Eye (tissue), 1 donor: ENCODE results near the gene TANK.
A peak's percentile ranks its signal among the peaks of the same experiment; 100 is the strongest.
"Not testable (repeated sequence)": the region's sequence is repeated elsewhere in the genome, so short reads cannot be mapped to it uniquely, and the experiment has no call there.

Experiments
- DNase-seq: peaks from one replicate; pipeline ENCODE4 v3.0.0-alpha.2; 2015

TANK gene, protein sequence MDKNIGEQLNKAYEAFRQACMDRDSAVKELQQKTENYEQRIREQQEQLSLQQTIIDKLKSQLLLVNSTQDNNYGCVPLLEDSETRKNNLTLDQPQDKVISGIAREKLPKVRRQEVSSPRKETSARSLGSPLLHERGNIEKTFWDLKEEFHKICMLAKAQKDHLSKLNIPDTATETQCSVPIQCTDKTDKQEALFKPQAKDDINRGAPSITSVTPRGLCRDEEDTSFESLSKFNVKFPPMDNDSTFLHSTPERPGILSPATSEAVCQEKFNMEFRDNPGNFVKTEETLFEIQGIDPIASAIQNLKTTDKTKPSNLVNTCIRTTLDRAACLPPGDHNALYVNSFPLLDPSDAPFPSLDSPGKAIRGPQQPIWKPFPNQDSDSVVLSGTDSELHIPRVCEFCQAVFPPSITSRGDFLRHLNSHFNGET

DNA sequence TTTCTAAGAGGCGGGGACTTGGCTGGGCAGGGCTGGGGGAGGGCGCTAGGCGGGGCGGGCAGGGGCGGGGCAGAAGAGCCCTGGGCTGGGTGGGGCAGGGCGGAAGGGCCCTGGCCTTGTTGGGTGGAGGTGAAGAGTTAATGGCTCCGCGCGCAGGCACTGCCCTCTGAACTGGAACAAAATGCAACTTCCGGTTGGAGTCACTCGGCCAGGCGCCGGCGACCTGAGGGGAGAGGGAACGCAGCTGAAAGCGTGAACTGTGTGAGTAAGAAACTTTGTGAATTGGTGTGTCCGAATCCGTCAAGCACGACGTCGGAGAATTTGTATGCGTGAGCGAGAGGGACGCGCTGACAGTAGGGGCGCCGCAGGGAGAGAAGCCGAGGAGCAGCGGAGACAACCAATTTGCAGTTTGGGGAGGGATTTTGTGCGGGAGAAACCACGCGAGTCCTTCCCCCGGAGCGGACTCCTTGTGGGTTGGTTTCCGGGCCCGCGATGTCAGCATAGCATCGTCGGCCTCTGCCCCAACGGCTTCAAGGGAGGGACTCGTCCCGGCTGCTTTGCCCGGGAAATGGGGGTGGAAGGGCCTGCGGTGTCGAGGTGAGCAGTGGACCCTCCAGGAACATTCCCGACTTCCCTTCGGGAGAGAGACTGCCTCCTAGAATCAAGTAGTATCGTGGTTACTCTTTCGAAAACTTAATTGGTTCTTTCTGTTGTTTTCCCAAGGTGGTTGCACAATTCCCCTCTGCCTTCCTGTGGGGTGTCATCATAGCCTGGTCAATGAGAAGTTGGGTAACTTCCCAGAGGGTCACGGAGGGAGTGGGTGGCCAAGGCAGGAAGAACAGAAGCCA, at the start of gene TANK:
Gene TANK, plus strand, starts transcription at position 203 of the 848 bp plus-strand sequence. CDS start 19,235 bp downstream, outside the sequence.
- peak; percentile 93 for DNase-seq

DNA sequence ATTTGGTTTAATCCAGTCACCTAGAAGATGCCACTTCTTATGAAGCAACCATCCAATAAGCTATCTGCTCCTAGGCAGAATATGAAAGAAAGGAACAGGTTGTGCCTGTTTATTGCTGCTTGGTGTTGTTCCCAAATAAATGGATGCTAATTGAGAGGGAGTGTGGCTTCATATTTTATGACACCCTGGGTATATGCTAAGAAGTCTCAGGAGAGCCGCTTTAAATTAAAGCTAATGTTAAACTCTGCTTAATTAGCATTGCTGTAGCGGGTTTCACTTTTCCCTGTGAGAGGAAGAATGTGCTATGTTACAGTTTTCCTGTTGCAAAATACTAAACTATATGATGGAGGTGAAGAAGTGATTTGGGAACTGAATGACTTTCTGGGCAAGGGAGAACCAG, 48.7 kb upstream of the TANK start:
- DNase-seq: no peak

DNA sequence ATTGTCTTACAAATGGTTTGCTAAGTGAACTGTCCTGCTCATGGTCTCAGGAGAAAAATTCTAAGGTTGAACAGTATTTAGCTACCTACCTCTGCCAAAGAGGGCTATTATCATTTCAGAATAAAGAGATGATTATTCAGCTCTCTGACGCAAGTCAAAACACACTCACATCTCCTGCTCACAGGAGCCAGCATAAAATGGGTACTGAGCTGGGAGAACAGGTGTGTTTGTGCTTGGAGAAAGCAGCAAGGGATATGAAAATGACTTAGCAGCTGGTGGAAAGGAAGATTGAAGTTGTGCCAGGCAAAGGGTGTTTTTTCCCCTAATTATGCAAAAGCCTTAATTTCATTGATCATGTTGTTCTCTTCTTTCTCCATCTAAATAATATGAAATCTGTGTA, 47.3 kb upstream of the TANK start:
- DNase-seq: no peak

DNA sequence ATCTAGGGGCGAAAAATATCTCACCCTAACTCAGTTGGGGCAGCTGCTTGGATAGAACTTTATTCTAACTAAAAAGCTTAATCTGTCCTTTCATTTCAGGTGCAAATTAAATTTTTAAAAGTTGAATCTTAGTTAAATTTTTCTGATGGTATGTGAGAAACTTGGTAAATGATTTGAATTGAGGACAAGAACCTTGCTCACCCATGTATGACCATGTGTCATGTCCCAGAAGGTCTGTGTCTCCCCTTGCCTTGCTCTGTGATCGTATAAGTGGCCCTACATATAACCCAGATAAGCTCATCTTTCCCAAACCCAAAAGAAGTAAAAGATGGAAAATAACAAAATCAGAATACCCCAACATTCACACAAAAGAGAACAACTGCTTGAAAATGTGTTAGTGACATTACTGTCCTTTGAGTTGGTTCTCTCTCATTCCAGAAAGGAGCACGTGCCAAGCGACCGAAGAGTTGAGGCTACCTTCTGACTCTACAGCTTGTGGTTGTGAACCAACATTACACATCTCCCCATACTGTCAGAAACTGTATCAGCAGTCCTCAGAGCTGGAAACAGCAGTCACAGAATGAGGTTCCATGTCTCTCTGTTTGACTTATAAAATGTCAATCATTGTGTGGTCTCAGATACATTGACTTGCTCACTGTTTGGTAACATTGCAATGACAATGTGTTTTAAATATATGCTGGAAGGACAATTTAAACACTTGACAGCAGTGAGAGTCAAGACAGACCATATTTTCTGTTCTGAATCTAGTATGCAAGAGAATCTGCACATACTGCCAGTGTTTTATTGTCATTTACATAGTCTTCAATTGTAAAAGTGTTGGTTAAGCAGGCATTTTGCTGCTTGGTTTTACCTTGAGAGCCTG, 46.3 kb upstream of the TANK start:
- no peak for DNase-seq

DNA sequence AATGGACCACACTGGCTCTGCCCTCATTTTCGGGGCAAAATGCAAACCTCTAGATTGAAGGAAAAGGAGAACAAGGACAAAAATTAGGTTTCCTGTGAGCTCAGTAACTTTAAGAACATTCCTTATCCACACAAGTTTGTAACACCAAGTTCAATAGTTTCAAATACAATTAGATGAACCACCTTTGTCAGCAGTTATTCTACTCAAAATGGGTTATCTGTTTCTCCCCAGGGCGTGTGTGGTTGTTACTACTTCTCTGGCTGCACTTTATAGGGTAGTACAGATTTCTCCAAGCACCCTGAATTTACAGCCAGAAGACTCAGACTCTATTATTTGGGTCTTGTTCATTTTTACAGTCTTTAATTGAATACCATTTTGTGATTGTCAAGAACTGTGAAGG, 45.0 kb upstream of the TANK start:
- no peak for DNase-seq

DNA sequence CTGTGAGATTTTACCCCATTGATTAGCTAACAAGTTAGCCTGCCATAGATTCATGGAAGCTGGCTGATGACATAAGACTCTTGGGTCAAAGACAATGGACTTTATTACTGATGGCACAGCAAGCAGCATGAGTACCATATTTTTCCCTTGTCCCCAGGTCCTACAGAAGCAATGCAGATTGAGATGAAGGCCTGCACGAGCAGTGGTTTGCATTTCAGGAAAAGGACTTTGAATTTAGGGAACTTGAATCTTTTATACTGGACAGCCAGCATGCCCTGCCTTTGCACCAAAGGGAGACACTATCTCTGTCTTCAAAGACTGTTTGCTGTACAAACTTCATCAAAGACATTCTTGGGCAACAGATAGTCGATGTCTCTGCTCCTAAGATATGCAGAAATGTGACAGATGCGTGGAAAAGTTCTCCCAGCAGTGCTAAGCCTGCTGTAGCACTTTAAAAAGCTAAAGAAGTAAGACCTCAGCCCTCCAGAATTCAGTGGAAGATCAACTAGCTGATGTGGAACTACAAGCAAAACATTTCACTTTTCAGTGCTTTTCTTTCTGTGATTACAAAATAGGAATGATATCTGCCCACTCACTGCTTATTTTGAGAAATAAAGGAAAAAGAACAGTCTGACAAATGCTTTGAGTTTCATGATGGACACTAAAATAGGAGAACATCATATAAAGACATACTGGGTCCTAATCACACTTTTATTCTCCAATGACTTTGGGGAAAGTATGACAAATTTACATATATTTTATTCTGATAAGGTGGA, 44.4 kb upstream of the TANK start:
- no peak for DNase-seq

DNA sequence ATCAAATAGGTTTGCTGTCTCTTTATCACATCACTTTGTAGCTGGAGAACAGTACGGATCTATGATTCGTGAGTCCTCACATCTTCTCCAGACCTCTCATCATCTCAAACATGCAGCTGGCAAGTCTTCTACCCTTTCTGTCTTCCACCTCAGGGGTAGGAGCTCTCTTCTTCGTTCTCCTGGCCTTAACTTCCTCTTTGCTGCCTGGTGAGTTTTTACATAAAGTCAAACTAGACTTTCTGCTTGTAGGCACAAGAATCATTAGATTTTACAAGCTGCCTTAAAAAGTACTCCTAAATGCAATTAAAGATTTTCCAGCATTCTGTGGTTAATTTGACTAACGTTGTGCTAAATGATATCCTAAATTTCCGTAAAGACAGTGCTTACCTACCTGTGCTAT, 43.7 kb upstream of the TANK start:
- no peak for DNase-seq

DNA sequence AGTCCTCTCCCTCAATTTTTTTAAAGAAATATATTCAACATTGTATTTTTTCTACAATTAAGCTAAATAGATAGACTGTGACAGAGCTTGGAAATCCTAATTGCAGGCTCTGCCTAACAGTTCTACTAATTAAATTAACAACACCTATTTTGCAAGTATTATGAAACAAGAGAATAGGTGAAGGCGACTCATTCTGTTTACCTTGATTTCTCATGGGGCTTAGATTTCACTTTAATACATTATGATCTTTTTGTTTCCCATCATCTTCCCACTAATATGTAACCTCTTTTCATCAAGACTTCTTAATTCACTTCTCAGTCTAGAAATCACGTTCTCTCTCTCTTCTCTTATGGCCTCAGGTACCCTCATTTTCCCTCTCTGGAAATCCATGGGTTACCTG, 42.7 kb upstream of the TANK start:
- DNase-seq: no peak

DNA sequence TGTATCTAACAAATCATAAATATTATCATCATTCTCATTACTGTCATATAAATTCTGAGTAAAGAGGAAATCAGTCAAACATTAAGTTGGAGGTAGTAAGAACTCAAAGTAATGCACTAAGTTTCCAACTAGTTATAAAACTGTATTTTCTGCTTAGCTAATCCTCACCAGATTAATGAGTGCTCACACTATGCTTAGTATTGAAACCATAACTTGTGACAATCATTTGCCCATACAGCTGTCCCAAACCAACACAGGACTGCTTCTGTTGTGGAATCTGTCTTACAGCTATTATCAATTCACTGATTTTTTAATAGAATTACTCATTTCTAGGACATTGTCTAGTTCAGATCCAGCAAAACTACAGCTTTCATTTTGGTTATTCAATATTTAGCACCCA, 41.5 kb upstream of the TANK start:
- DNase-seq: no peak

DNA sequence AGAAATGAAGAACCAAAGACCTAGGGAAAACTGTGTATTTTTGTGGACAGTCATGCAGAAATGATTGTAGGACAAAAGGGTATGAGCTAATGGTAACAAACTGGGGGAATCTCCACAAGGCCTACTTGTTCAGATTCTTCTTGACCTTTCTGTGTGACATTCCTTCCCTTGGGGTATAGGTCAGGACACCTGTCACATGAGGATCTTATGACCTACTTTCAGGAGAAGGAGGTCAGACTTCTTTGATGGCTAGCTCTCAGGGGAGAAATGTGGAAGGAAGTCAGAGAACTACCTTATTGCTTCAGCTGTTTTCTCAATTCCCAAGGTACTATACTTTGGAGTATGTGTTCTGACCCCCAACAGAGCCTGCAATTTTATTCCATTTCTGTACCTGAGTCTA, 40.7 kb upstream of the TANK start:
- DNase-seq: no peak

DNA sequence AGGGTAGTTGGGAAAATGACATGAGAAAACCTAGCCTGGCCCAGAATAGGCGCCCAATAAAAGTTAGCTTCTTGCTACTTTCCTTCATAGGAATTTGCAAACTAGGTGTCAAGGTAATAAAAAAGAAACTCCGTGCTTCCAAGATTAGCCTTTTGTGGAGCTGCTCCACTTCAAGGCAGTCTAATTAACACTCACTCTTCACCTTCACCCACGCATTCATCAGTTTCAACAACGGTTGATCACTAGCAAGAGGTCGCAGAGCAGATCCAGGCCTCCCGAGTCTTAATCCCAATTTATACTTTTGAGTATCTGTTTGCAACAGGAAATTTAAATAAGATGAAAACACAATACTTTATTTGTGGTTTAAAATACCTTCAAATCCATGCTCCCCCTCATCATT, 39.5 kb upstream of the TANK start:
- DNase-seq: no peak

DNA sequence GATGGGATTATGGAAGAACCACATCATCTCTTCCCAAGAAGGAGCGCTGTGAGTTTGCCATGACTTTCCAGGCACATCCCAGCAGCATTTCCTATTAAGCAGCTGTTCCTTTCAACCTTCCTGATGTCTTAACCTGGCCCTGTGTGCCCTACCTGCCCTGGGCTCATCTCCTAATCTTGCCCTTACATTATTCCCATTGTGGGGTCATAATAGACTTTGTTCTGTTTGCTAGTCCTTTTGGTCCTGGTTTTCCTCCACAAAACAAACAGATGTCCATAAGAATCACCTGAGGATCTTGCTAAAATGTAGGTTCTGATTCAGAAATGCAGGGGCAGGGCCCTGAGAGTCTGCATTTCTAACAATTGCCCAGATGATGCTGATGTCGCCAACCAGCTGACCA, 38.6 kb upstream of the TANK start:
- no peak for DNase-seq

DNA sequence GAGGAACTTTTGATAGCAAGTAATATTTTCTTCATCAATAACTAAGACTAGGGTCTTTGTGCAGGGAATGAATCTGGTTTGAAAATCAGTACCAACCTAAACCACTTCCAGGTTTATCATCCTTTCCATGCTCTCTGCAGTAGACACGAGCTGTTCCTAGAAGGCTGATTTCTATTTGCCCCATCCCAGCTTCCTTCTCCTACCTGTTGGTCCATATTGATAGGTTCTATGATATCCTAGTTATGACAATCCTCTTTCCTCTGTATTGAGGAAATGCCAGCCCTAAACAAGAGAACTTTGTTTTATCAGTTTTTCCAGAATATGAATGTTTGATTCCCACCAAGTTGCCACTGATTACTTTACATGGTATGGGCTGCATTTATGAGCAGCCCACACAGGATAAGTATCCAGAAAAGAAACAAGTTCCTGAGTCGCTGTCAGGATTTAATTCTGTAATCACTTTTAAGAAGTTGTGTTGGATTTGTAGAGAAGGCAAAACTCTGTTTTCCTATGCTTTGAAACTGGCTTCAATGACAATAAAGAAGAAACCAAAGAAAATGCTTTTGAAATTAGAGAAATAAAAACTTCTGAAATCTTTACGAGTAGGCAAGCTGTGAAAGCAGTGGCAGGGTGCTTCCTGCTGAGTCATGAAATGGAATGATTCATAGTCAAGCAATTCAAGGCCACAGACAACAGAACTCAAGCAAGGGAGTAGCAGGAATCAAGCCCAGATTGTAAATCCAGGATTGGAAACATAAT, 37.3 kb upstream of the TANK start:
- DNase-seq: no peak

DNA sequence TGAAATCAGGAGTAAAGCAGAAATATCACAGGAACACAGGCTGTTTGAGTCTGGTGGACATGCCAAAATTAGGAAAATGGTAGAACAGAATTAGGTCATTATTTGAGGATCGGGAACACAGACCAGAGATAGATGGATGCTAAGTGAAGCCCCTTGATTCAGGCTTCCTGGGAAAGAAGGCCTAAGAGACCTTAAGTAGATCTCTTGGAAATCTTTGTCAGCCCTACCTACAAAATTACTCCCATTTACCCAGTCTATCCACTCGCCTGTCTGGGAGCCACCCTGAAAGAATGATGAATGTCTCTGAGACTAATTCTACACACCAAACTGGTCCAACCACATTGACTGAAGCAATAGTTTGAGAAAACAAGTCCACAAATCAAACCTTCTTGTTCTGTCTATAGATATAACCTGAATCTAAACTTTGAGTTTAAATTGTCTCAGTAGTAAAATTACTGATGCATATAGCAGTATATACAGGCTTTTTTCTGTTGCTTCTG, 36.6 kb upstream of the TANK start:
- no peak for DNase-seq

DNA sequence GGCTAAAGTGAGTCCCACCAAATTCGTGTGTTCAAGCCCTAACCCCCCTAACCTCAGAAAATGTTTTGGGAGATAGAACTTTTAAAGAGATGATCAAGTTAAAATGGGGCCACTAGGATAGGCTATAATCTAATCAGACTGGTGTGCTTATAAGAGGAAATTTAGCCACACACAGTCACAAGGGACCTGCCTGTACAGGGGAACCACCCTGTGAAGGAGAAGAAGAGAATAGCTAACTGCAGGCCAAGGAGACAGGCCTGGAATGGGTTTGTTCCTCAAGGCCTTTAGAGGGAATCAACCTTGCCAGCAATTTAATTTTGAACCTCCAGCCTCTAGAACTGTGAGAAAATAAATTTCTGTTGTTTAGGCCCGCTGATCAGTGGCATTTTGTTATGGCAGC, 36.0 kb upstream of the TANK start:
- no peak for DNase-seq

DNA sequence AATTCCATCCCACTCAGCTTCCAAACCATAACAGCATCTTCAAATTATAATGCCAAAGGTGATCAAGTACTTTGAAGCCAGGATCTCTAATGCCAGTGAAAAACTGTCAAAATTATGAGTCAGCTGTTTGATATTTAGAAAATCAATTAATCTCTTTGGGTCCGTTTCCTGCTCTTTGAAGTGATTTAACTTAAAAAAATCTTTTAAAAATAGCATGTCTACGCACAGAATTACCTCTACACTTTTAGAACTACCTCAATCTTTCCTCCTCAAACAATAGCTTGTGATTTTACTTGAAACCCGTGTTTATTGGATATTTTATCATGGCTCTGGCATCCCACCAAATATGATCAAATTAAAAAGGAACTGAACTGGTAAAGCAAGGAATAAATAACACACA, 31.3 kb upstream of the TANK start:
- no peak for DNase-seq

DNA sequence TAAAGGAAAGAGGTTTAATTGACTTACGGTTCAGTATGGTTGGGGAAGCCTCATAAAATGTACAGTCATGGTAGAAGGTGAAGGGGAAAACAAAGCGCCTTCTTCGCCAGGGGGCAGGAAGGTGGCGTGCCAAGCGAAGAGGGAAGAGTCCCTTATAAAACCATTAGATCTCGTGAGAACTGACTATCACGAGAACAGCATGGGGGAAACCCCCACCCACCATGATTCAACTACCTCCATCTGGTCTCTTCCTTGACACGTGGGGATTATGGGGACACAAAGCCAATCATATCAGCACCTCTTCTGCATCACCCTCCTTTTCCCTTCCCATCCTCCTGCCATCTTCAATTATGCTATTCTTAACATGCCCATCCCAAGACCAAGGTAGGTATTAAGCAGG, 29.9 kb upstream of the TANK start:
- DNase-seq: no peak

DNA sequence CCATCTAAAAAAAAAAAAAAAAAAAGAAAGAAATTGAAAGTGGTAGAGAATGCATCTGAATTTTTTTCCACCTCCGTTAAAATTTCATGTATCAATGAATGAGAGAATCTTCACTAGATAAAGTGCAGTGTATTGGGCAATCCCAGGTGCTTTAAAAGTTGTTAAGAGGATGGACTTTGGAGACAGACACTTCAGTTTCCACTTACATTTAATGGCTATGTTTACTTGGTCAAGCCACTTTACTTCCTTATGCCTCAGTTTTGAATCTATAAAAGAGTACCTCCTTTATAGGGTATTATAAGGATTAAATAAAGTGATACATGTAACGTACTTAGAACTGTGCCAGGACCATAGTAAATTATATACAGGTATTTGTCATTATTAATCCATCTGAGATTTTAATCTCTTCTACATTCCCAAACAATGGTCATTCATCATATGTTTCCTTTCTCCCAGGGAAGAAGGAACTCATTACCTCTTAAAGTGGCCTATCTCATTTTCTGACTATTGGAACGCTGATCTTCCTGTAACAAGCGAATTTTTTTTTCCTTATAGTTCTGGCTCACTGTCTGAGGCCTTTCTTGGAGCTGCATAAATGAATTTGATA, 29.1 kb upstream of the TANK start:
- no peak for DNase-seq

DNA sequence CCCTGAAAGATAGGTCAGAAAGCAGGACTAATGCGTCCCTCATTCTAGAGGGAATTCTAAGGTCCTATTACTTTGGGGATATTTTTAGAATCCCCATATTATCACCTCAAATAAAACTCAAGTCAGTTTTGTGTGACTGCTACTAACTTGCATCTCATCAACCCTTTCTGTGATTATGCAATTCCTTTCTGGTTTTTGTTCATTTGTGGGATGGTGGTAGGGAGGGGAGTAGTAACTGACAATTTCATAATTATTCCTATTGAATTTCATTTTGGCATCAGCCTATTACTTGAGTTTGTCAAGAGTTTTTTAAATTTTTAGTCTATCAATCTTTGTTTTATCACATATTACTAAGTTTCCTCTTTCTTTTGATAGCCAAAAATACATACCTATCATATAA, 28.4 kb upstream of the TANK start:
- no peak for DNase-seq

DNA sequence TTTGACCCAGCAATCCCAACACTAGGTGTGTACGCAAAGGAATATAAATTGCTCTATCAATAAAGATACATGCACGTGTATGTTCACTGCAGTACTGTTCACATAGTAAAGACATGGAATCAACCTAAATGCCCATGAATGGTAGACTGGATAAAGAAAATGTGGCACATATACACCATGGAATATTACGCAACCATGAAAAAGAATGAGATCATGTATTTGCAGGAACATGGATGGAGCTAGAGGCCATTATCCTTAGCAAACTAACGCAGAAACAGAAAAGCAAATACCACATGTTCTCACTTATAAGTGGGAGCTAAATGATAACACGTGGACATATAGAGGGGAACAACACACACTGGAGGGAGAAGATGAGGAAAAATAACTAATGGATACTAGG, 27.8 kb upstream of the TANK start:
- DNase-seq: not testable (repeated sequence)

DNA sequence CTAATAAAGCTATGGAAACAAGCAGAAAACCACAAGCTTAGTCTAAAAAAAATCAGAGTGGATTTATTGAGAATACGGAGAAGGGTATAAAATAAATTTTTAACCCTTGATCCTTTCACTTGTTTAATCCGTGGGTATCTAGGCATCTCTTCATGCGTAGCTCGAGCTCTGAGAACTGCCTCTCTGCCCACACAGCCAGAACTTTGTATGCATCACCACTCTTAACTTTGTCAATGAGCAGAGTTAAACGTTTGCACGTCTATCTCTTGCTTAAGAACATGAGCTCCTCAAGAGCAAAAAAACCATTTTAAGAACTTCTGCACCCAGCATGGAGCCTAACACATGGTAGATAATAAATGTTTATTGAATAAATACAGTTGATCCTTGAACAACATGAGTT, 26.9 kb upstream of the TANK start:
- no peak for DNase-seq
